GM19395 (cell line): Measurements from ENCODE around the gene ZDHHC16.

Source experiments
- ATAC-seq: cut with Tn5 transposase; IDR thresholded peaks from one replicate; pipeline ENCODE4 v1.9.1; 2021; ENCODE audit warnings: mild to moderate bottlenecking, moderate library complexity; ENCODE audit not compliant: unreplicated experiment

Gene ZDHHC16

GRCh38 chr10:97506199-97506991, 60.4 kb downstream of the ZDHHC16 start:
- no peak for ATAC-seq
